H9 (cell line): Measurements from ENCODE around the gene MIS12. TPM values are rescaled to one million over a fixed set of nuclear protein-coding genes. Genes with fewer than 3 reads are reported as not detected.

Experiments
- DNase-seq: peaks from one replicate; pipeline ENCODE4 v3.0.0-alpha.2; 2017
- H2AFZ ChIP-seq: one replicate; pipeline ENCODE4 v1.6.1; 2013; ENCODE audit warnings: mild to moderate bottlenecking, low read length, control low read depth, moderate library complexity
- H2AK5ac ChIP-seq: 2 replicates; pipeline ENCODE4 v1.6.1; 2013; ENCODE audit warnings: low read length, control low read depth, mixed read lengths; ENCODE audit not compliant: insufficient read length
- H2BK120ac ChIP-seq: one replicate; pipeline ENCODE4 v1.6.1; 2013; ENCODE audit warnings: low read depth, mild to moderate bottlenecking, low read length, control low read depth, inconsistent platforms; ENCODE audit not compliant: poor library complexity, severe bottlenecking
- H2BK12ac ChIP-seq: 2 replicates; pipeline ENCODE4 v1.6.1; 2013; ENCODE audit warnings: low read length, control low read depth, mixed read lengths, low read depth; ENCODE audit not compliant: insufficient read length
- H2BK15ac ChIP-seq: 2 replicates; pipeline ENCODE4 v1.6.1; 2013; ENCODE audit warnings: low read depth, low read length, control low read depth
- H2BK20ac ChIP-seq: one replicate; pipeline ENCODE4 v1.6.1; 2013; ENCODE audit warnings: low read depth, mild to moderate bottlenecking, low read length, control low read depth, inconsistent platforms; ENCODE audit not compliant: poor library complexity, severe bottlenecking
- H2BK5ac ChIP-seq: 2 replicates; pipeline ENCODE4 v1.6.1; 2013; ENCODE audit warnings: low read length, control low read depth, mixed read lengths; ENCODE audit not compliant: insufficient read length
- H3K14ac ChIP-seq: 2 replicates; pipeline ENCODE4 v1.6.1; 2013; ENCODE audit warnings: low read length, control low read depth; ENCODE audit not compliant: insufficient read depth
- H3K18ac ChIP-seq: 2 replicates; pipeline ENCODE4 v1.6.1; 2013; ENCODE audit warnings: low read depth, mild to moderate bottlenecking, mixed read lengths, low read length, control low read depth; ENCODE audit not compliant: insufficient read length
- H3K23ac ChIP-seq: 2 replicates; pipeline ENCODE4 v1.6.1; 2013; ENCODE audit warnings: low read length, control low read depth, mixed read lengths, low read depth; ENCODE audit not compliant: insufficient read length
- H3K23me2 ChIP-seq: 2 replicates; pipeline ENCODE4 v1.6.1; 2013; ENCODE audit warnings: low read depth, mild to moderate bottlenecking, mixed read lengths, low read length, control low read depth; ENCODE audit not compliant: insufficient read length, poor library complexity, severe bottlenecking
- H3K27ac ChIP-seq: 2 replicates; pipeline ENCODE4 v1.5.1; 2013; ENCODE audit warnings: low read length, control low read depth, mixed read lengths, low read depth; ENCODE audit not compliant: insufficient read length
- H3K27me3 ChIP-seq: 2 replicates; pipeline ENCODE4 v1.6.1; 2013; ENCODE audit warnings: low read length, control low read depth, inconsistent platforms; ENCODE audit not compliant: insufficient read depth
- H3K4ac ChIP-seq: 2 replicates; pipeline ENCODE4 v1.6.1; 2013; ENCODE audit warnings: low read depth, mild to moderate bottlenecking, control low read depth, inconsistent platforms, low read length, moderate library complexity
- H3K4me1 ChIP-seq: 2 replicates; pipeline ENCODE4 v1.6.1; 2013; ENCODE audit warnings: low read length, control low read depth, inconsistent platforms; ENCODE audit not compliant: insufficient read depth
- H3K4me2 ChIP-seq: 2 replicates; pipeline ENCODE4 v1.6.1; 2013; ENCODE audit warnings: low read length, control low read depth, mixed read lengths; ENCODE audit not compliant: insufficient read length, insufficient read depth
- H3K56ac ChIP-seq: 2 replicates; pipeline ENCODE4 v1.6.1; 2013; ENCODE audit warnings: low read depth, mild to moderate bottlenecking, mixed read lengths, low read length, control low read depth; ENCODE audit not compliant: insufficient read length
- H3K79me1 ChIP-seq: 2 replicates; pipeline ENCODE4 v1.6.1; 2013; ENCODE audit warnings: low read depth, mild to moderate bottlenecking, moderate library complexity, low read length, control low read depth, inconsistent platforms; ENCODE audit not compliant: insufficient read depth, poor library complexity, severe bottlenecking
- H3K79me2 ChIP-seq: 2 replicates; pipeline ENCODE4 v1.6.1; 2013; ENCODE audit warnings: low read length, control low read depth, inconsistent platforms; ENCODE audit not compliant: insufficient read depth
- H3K9ac ChIP-seq: 2 replicates; pipeline ENCODE4 v1.6.1; 2013; ENCODE audit warnings: low read length, control low read depth, mixed read lengths; ENCODE audit not compliant: insufficient read length; ENCODE audit errors: extremely low read depth
- H3K9me3 ChIP-seq: one replicate; pipeline ENCODE4 v1.6.1; 2013; ENCODE audit warnings: low read depth, low read length, inconsistent platforms; ENCODE audit not compliant: control insufficient read depth
- H3T11ph ChIP-seq: one replicate; pipeline ENCODE4 v1.6.1; 2013; ENCODE audit warnings: mild to moderate bottlenecking, low read length, control low read depth, inconsistent platforms
- H4K20me1 ChIP-seq: one replicate; pipeline ENCODE4 v1.6.1; 2013; ENCODE audit not compliant: control insufficient read depth, insufficient read length, insufficient read depth
- H4K5ac ChIP-seq: 2 replicates; pipeline ENCODE4 v1.6.1; 2013; ENCODE audit warnings: low read depth, mild to moderate bottlenecking, mixed read lengths, low read length, control low read depth; ENCODE audit not compliant: insufficient read length
- H4K8ac ChIP-seq: replicated peaks from 2 replicates; pipeline ENCODE4 v1.6.1; 2013; ENCODE audit warnings: low read length, control low read depth, mixed read lengths, low read depth; ENCODE audit not compliant: insufficient read length
- H4K91ac ChIP-seq: 2 replicates; pipeline ENCODE4 v1.6.1; 2013; ENCODE audit warnings: low read depth, mild to moderate bottlenecking, moderate library complexity, mixed read lengths, low read length, control low read depth; ENCODE audit not compliant: insufficient read length
- H3K27ac Mint-ChIP-seq, 3 experiments: 2 replicates in 2 of 3; 3 replicates in 1 of 3; pipeline ENCODE4 v1.8.0; 2020 to 2021; ENCODE audit warnings: mixed read lengths in 3 of 3, mild to moderate bottlenecking in 1 of 3, moderate library complexity in 1 of 3
- H3K27me3 Mint-ChIP-seq: 2 replicates; pipeline ENCODE4 v1.8.0; 2021; ENCODE audit warnings: low read depth, mild to moderate bottlenecking, moderate library complexity, mixed read lengths
- H3K36me3 Mint-ChIP-seq, 3 experiments: 2 replicates in 2 of 3; 3 replicates in 1 of 3; pipeline ENCODE4 v1.8.0; 2020 to 2021; ENCODE audit warnings: low read depth in 3 of 3, mixed read lengths in 3 of 3; ENCODE audit not compliant: insufficient read depth in 1 of 3
- H3K4me1 Mint-ChIP-seq, 2 experiments: 2 replicates each; pipeline ENCODE4 v1.8.0; 2020; ENCODE audit warnings: mixed read lengths in 2 of 2
- H3K4me3 Mint-ChIP-seq, 2 experiments: 2 replicates in 1 of 2; 3 replicates in 1 of 2; pipeline ENCODE4 v1.8.0; 2020 to 2021; ENCODE audit warnings: mild to moderate bottlenecking in 2 of 2, mixed read lengths in 2 of 2, moderate library complexity in 1 of 2
- H3K9me3 Mint-ChIP-seq, 2 experiments: 2 replicates in 1 of 2; 3 replicates in 1 of 2; pipeline ENCODE4 v1.8.0; 2020; ENCODE audit warnings: mild to moderate bottlenecking in 2 of 2, mixed read lengths in 2 of 2, moderate library complexity in 1 of 2
- WGBS: extraction: QIAGEN DNeasy Blood & Tissue Kit; methylation state at CpG from one replicate; pipeline ENCODE4 v1.1.7; 2013; ENCODE audit warnings: missing lambda C conversion rate, low lambda C conversion rate, mixed read lengths; ENCODE audit not compliant: insufficient read length; ENCODE audit errors: extremely low coverage; 5-methylcytosine and 5-hydroxymethylcytosine counted together
- total RNA-seq: library from RNA; stranded (reverse); gene quantifications from 2 replicates; pipeline ENCODE4 v1.2.1, GENCODE V29; 2021
- TF ChIP-seq, protein P1 (sequence below): fragments of 200-600 bp; sonication (generic); conservative IDR thresholded peaks from 3 replicates; pipeline ENCODE4 v1.8.0; 2021; ENCODE audit warnings: antibody characterized with exemption, mild to moderate bottlenecking

The MIS12 gene
- total RNA-seq, 1 experiment from 2014 or later: 30.7 TPM

GRCh38 chr17:5480962-5481361 lies 5.4 kb upstream of the MIS12 start:
- peaks cover 51 to 85% (median 80%) of the 10 kb centered on the region in 3 experiments for H3K36me3 Mint-ChIP-seq
- H3K23me2 ChIP-seq: peaks cover 7% of the 10 kb centered on the region
- H3K27me3 Mint-ChIP-seq: no peaks in the 10 kb centered on the region
- H3K4me1 Mint-ChIP-seq: peaks cover 0 to 8% of the 10 kb centered on the region in 2 experiments; a peak in 3 of 4 replicates
- peaks cover 8% of the 10 kb centered on the region; the same call in 1 of the 2 replicates for H3K79me2 ChIP-seq
- no peaks in the 10 kb centered on the region for H3K9me3 Mint-ChIP-seq
- H3K4ac ChIP-seq: no peak overlapping the region
- no peak overlapping the region for H3K4me3 Mint-ChIP-seq
- H2BK12ac ChIP-seq: no peak overlapping the region
- DNase-seq: no peak
- no peak overlapping the region for H3K56ac ChIP-seq
- no peak overlapping the region for H3K18ac ChIP-seq
- H4K20me1 ChIP-seq: no peaks in the 10 kb centered on the region
- H3T11ph ChIP-seq: no peak overlapping the region
- no peak overlapping the region for H3K27ac ChIP-seq
- no peaks in the 10 kb centered on the region for H3K9me3 ChIP-seq
- TF ChIP-seq, protein P1, sequence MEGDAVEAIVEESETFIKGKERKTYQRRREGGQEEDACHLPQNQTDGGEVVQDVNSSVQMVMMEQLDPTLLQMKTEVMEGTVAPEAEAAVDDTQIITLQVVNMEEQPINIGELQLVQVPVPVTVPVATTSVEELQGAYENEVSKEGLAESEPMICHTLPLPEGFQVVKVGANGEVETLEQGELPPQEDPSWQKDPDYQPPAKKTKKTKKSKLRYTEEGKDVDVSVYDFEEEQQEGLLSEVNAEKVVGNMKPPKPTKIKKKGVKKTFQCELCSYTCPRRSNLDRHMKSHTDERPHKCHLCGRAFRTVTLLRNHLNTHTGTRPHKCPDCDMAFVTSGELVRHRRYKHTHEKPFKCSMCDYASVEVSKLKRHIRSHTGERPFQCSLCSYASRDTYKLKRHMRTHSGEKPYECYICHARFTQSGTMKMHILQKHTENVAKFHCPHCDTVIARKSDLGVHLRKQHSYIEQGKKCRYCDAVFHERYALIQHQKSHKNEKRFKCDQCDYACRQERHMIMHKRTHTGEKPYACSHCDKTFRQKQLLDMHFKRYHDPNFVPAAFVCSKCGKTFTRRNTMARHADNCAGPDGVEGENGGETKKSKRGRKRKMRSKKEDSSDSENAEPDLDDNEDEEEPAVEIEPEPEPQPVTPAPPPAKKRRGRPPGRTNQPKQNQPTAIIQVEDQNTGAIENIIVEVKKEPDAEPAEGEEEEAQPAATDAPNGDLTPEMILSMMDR: no peak
- H2BK5ac ChIP-seq: no peak overlapping the region
- H2BK120ac ChIP-seq: no peak overlapping the region
- H2BK20ac ChIP-seq: no peak overlapping the region
- H3K79me1 ChIP-seq: peaks cover 3% of the 10 kb centered on the region
- H4K8ac ChIP-seq: no peak overlapping the region
- no peak overlapping the region for H3K9ac ChIP-seq
- H2AFZ ChIP-seq: no peak overlapping the region
- no peak overlapping the region for H3K23ac ChIP-seq
- no CpG with 5 or more reads among the region's 6 CpGs for WGBS
- H4K5ac ChIP-seq: no peak overlapping the region
- no peak overlapping the region for H3K4me2 ChIP-seq
- no peak overlapping the region for H3K27ac Mint-ChIP-seq
- no peak overlapping the region for H2AK5ac ChIP-seq
- no peak overlapping the region for H2BK15ac ChIP-seq
- no peak overlapping the region for H4K91ac ChIP-seq
- no peaks in the 10 kb centered on the region for H3K27me3 ChIP-seq
- H3K4me1 ChIP-seq: no peaks in the 10 kb centered on the region
- H3K14ac ChIP-seq: no peak overlapping the region
